HepG2 (cell line): ENCODE measurements around the gene AK8. TPM values are rescaled to one million over a fixed set of nuclear protein-coding genes. Genes with fewer than 3 reads are reported as not detected.

ENCODE experiments used
- ATAC-seq: fragments of 200-7000 bp; cut with Tn5 transposase; 3 replicates; pipeline ENCODE4 v1.9.1; 2020; ENCODE audit warnings: mild to moderate bottlenecking, moderate library complexity
- BruUV-seq: library from RNA; stranded (reverse); fragments of 400-500 nt; replicated peaks from 2 replicates; lab custom pipeline; 2021; lab: Mats Ljungman, UMichigan
- CTCF ChIA-PET: fragments of 300-600 bp; formaldehyde crosslinking; extraction: SDS; loops from one replicate; lab custom pipeline; 2021; ENCODE audit warnings: low total read pairs, inconsistent platforms, low intra/inter-chr PET ratio; lab: Yijun Ruan, JAX
- POLR2A ChIA-PET: fragments of 350-600 bp; sonication (Branson Sonifier 250); formaldehyde crosslinking; loops from one replicate; lab custom pipeline; 2020; ENCODE audit warnings: antibody characterized with exemption, inconsistent platforms; lab: Yijun Ruan, JAX
- DNase-seq: peaks from one replicate; pipeline ENCODE4 v3.0.0-alpha.2; 2015; ENCODE audit warnings: low spot score
- FAIRE-seq: peaks from 3 replicates; lab custom pipeline; 2011; peaks lifted over from hg19 to GRCh38; lab: Jason Lieb, UNC
- H2AFZ ChIP-seq: one replicate; pipeline ENCODE4 v1.6.1; 2011; ENCODE audit warnings: low read length, inconsistent platforms
- H3K27ac ChIP-seq: fragments of 300-600 bp; 3 replicates; pipeline ENCODE4 v1.8.0; 2011; ENCODE audit warnings: mixed run types, mild to moderate bottlenecking, mixed read lengths, low read length, inconsistent platforms; ENCODE audit not compliant: insufficient read depth; ENCODE audit errors: extremely low read length
- H3K27me3 ChIP-seq, 2 experiments: fragments of 200-600 bp in 1 of 2; 2 replicates in 1 of 2; 3 replicates in 1 of 2; pipeline versions ENCODE4 v1.6.0 to v1.8.0; 2011; ENCODE audit warnings: low read length in 2 of 2, mild to moderate bottlenecking in 2 of 2, moderate library complexity in 2 of 2, inconsistent platforms in 1 of 2; ENCODE audit not compliant: insufficient read depth in 2 of 2, control insufficient read depth in 1 of 2
- H3K36me3 ChIP-seq, 2 experiments: fragments of 200-600 bp in 1 of 2; replicated peaks in 1 of 2; 2 replicates in 1 of 2; 3 replicates in 1 of 2; pipeline versions ENCODE4 v1.5.1 to v1.8.0; 2011; ENCODE audit warnings: low read length in 2 of 2, inconsistent platforms in 1 of 2; ENCODE audit not compliant: insufficient read depth in 2 of 2, control insufficient read depth in 1 of 2
- H3K4me1 ChIP-seq: 2 replicates; pipeline ENCODE4 v1.5.1; 2012; ENCODE audit warnings: low read length, inconsistent platforms; ENCODE audit not compliant: insufficient read depth
- H3K4me2 ChIP-seq: 2 replicates; pipeline ENCODE4 v1.6.0; 2011; ENCODE audit warnings: low read depth, low read length, inconsistent platforms
- H3K4me3 ChIP-seq, 3 experiments: fragments of 200-600 bp in 1 of 3; sonication (generic), shearing (Covaris generic) in 1 of 3; replicated peaks in 1 of 3; 2 replicates each; pipeline ENCODE4 v1.5.1; 2011 to 2016; ENCODE audit warnings: low read length in 3 of 3, inconsistent platforms in 2 of 3, low read depth in 2 of 3, mild to moderate bottlenecking in 2 of 3, control low read depth in 1 of 3, mixed read lengths in 1 of 3; ENCODE audit not compliant: insufficient read depth in 1 of 3
- H3K79me2 ChIP-seq: one replicate; pipeline ENCODE4 v1.6.1; 2011; ENCODE audit warnings: low read length, inconsistent platforms; ENCODE audit not compliant: insufficient read depth
- H3K9ac ChIP-seq: 2 replicates; pipeline ENCODE4 v1.6.0; 2011; ENCODE audit warnings: mild to moderate bottlenecking, low read depth, low read length, inconsistent platforms; ENCODE audit not compliant: insufficient read depth
- H3K9me3 ChIP-seq: 2 replicates; pipeline ENCODE4 v1.5.1; 2012; ENCODE audit warnings: mild to moderate bottlenecking, low read length
- H4K20me1 ChIP-seq: 2 replicates; pipeline ENCODE4 v1.6.0; 2011; ENCODE audit warnings: inconsistent platforms, mild to moderate bottlenecking, low read length, moderate library complexity; ENCODE audit not compliant: insufficient read depth
- FOSL1 ChIP-seq: sonication (generic); formaldehyde crosslinking; IDR thresholded peaks from 2 replicates; pipeline ENCODE4 v1.9.0; 2021; ENCODE audit warnings: missing genetic modification reagents, borderline replicate concordance
- GTF3A ChIP-seq: sonication (generic); formaldehyde crosslinking; conservative IDR thresholded peaks from 2 replicates; pipeline ENCODE4 v1.4.0; 2020; ENCODE audit warnings: mild to moderate bottlenecking, missing genetic modification reagents
- MXI1 ChIP-seq: IDR thresholded peaks from 3 replicates; pipeline ENCODE4 v1.6.1; 2012; ENCODE audit warnings: low read depth, low read length, inconsistent platforms, borderline replicate concordance
- MYC ChIP-seq: sonication (generic); formaldehyde crosslinking; IDR thresholded peaks from 2 replicates; pipeline ENCODE4 v1.9.0; 2021; ENCODE audit warnings: missing genetic modification reagents, borderline replicate concordance
- ZNF33A ChIP-seq: sonication (generic); formaldehyde crosslinking; IDR thresholded peaks from 2 replicates; pipeline ENCODE4 v1.5.1; 2020; ENCODE audit warnings: missing genetic modification reagents, mild to moderate bottlenecking, moderate library complexity, borderline replicate concordance
- ZNF383 ChIP-seq: sonication (generic); formaldehyde crosslinking; IDR thresholded peaks from 2 replicates; pipeline ENCODE4 v1.4.0; 2020; ENCODE audit warnings: missing genetic modification reagents, mild to moderate bottlenecking, borderline replicate concordance
- ZNF772 ChIP-seq: sonication (generic); formaldehyde crosslinking; IDR thresholded peaks from 2 replicates; pipeline ENCODE4 v1.5.0; 2020; ENCODE audit warnings: mild to moderate bottlenecking, missing genetic modification reagents
- WGBS: methylation state at CpG from one replicate; pipeline ENCODE4 v1.1.6; 2017; ENCODE audit warnings: low lambda C conversion rate; 5-methylcytosine and 5-hydroxymethylcytosine counted together
- in situ Hi-C: cut with HindIII; loops from 2 replicates; pipeline ENCODE4 v1.10.0; 2017; ENCODE audit warnings: low pct_unique_long_range_greater_than_20kb; ENCODE audit not compliant: extremely low pct_ligation_motif_present
- intact Hi-C: fragments of 100-400 bp; cut with micrococcal nuclease; formaldehyde crosslinking; loops from one replicate; pipeline ENCODE4 v1.10.0; 2022; ENCODE audit not compliant: unreplicated experiment
- polyA plus RNA-seq, 8 experiments: library from polyadenylated mRNA; depleted of rRNA in 3 of 8; stranded (reverse) in 7 of 8; unstranded in 1 of 8; fragments of >200 nt; fragmentation: Illumina TruSeq in 4 of 8; extraction: Trizol in 4 of 8; gene quantifications; 2 replicates each; pipeline versions ENCODE4 v1.2.1 to v1.2.3, GENCODE V29; 2011 to 2016; ENCODE audit warnings: low read depth in 4 of 8, missing spikeins in 1 of 8, mixed read lengths in 1 of 8; ENCODE audit not compliant: insufficient read depth in 1 of 8
- total RNA-seq, 5 experiments: library from RNA; depleted of rRNA; stranded (reverse); fragments of >200 nt; fragmentation: Illumina TruSeq; extraction: Trizol; gene quantifications; 2 replicates each; pipeline ENCODE4 v1.2.3, GENCODE V29; 2016; ENCODE audit warnings: low read depth in 1 of 5
- TF ChIP-seq, protein P1 (sequence below): sonication (generic); formaldehyde crosslinking; IDR thresholded peaks from 2 replicates; pipeline ENCODE4 v1.5.0; 2020; ENCODE audit warnings: mild to moderate bottlenecking, low read depth, missing genetic modification reagents, borderline replicate concordance

AK8 gene
- total and polyA plus RNA-seq, 2 of the 13 experiments (the other 11 are each of a cell fraction or from before 2014, with no cell fraction given): 0.11 TPM; not detected in 1

DNA sequence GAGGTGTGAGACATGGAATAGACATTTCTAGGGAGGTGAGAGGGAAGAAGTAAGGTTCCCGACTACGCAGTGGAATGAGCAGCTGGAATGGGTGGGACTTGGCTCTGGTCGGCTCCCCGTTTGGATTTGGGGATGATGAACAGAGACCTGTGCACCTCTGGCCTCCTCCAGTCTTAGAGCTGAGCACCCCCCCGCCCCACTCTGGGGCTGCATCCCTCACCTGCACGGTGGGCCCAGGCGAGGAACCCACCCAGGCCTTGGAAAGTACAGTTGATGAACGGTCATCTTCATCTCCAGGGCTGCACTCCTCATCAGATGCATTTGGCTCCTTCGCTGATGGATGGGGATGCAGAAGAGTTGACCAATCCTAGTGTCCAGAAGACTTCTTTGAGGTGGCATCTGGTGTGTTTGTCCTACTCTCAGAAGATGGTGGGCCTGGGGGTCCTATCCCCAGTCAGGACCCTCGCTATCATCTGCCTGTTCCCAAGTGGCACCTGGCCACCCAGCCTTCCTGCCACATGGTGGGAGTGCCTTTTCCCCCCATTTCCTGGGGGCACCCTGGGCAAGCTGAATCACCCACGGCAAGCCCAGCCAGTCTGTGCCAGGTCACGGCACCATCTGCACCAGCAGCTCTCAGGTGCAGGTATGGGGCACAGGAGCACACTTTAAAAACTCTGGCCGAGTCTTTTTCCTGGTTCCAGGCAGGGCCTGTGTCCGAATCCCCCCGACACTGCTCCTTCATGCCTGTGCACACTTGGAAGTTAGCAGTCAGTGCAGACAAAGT lies 137.4 kb downstream of the AK8 start:
- Histone ChIP-seq H3K9ac (no peak overlapping the region), H3K27ac (no peak overlapping the region), H3K27me3 (peaks cover 7 to 34% of the 10 kb centered on the region in 2 experiments; a peak in 3 of 5 replicates), H4K20me1 (no peaks in the 10 kb centered on the region), H3K36me3 (no peaks in the 10 kb centered on the region), H3K4me2 (no peak overlapping the region), H3K4me1 (no peaks in the 10 kb centered on the region), H3K79me2 (no peaks in the 10 kb centered on the region), H3K4me3 (no peak overlapping the region), H2AFZ (no peak overlapping the region), H3K9me3 (no peaks in the 10 kb centered on the region)
- ChIA-PET POLR2A (no interaction called here), CTCF (no interaction called here)
- no peak for FAIRE-seq
- TF ChIP-seq ZNF383 (no peak), FOSL1 (CRISPR knock-in tag) (no peak)
- BruUV-seq: no TSS peak
- no peak for DNase-seq
- intact Hi-C loops (no loop called here), in situ Hi-C loops (no loop called here)
- 55% methylated on average over 6 of the region's 15 CpGs for WGBS
- ATAC-seq: no peak

DNA sequence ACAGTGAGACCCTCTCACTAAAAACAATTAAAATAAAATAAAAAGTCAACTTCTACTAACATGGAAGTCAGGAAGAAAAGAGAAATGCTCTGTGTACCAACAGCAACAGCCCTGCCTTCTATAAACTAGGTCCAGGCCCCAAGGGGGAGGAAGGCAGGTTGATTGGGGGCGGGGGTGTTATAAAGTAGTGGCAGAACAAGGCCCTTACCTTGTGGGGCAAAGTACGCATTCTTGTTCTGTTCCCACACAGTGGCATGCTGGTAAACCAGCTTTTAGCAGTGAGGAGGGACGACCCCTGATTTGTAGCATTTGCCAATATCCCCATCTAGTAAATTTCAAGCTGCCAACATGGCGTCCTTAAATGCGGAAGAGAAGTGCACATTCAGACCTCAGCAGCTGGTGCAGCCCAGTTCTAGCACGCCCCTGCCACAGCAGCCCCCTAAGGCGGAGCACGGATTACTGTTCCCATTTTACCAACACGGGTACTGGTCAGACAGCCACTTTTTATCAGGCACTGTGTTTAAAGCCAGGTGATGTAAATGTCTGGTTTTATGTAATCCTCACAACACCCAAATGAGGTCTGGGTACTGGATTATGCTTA lies 138.3 kb downstream of the AK8 start:
- Histone ChIP-seq H3K9me3 (no peaks in the 10 kb centered on the region), H3K27me3 (peaks cover 7 to 30% of the 10 kb centered on the region in 2 experiments; a peak in 3 of 5 replicates), H3K4me3 (no peak overlapping the region), H3K27ac (no peak overlapping the region), H3K36me3 (no peaks in the 10 kb centered on the region)
- CTCF ChIA-PET: no interaction called here
- 48% methylated on average over 6 of the region's 9 CpGs for WGBS
- TF ChIP-seq ZNF33A (CRISPR knock-in tag) (no peak), GTF3A (CRISPR knock-in tag) (no peak), MYC (CRISPR knock-in tag) (no peak), ZNF772 (no peak), MXI1 (no peak)
- TF ChIP-seq, protein P1, sequence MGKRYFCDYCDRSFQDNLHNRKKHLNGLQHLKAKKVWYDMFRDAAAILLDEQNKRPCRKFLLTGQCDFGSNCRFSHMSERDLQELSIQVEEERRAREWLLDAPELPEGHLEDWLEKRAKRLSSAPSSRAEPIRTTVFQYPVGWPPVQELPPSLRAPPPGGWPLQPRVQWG (CRISPR knock-in tag): no peak
- TF ChIP-seq, all 625 proteins: peak for 0
- ATAC-seq: no peak
- Histone ChIP-seq H3K4me2 (no peak overlapping the region), H3K79me2 (no peaks in the 10 kb centered on the region), H3K4me1 (no peaks in the 10 kb centered on the region), H3K9ac (no peak overlapping the region), H2AFZ (no peak overlapping the region), H4K20me1 (no peaks in the 10 kb centered on the region)
- FAIRE-seq: no peak
- in situ Hi-C loops: no loop called here
- POLR2A ChIA-PET: no interaction called here
- BruUV-seq: no TSS peak
- no peak for DNase-seq
- intact Hi-C loops: no loop called here
